B cell (primary cell): ENCODE measurements around the gene ASTN2. TPM values are rescaled to one million over a fixed set of nuclear protein-coding genes. Genes with fewer than 3 reads are reported as not detected.

Source experiments
- ATAC-seq: fragments of 200-7000 bp; cut with Tn5 transposase; one replicate; pipeline ENCODE4 v1.10.0; 2021; ENCODE audit warnings: low read depth, mild to moderate bottlenecking, moderate number of reproducible peaks, moderate library complexity
- CTCF ChIA-PET: fragments of 350-600 bp; sonication (Branson Sonifier 250); formaldehyde crosslinking; loops from one replicate; lab custom pipeline; 2021; ENCODE audit warnings: antibody characterized with exemption, inconsistent platforms; lab: Charles Lee
- POLR2A ChIA-PET: fragments of 350-600 bp; sonication (Branson Sonifier 250); formaldehyde crosslinking; loops from one replicate; lab custom pipeline; 2021; ENCODE audit warnings: antibody characterized with exemption; lab: Charles Lee
- DNase-seq: peaks from one replicate; pipeline ENCODE4 v3.0.0; 2013
- H2AFZ ChIP-seq: 2 replicates; pipeline ENCODE4 v1.6.1; 2012; ENCODE audit warnings: mild to moderate bottlenecking, low read depth, low read length; ENCODE audit not compliant: insufficient read depth, poor library complexity, severe bottlenecking
- H3K27ac ChIP-seq, 2 donors: 1 replicate in 1 of 2; 2 replicates in 1 of 2; pipeline ENCODE4 v1.5.1; 2012 to 2013; ENCODE audit warnings: low read length in 2 of 2, mild to moderate bottlenecking in 2 of 2, moderate library complexity in 1 of 2
- H3K27me3 ChIP-seq, 4 experiments: fragments of 200-600 bp in 1 of 4; sonication (generic) in 1 of 4; replicated peaks in 1 of 4; 1 replicate in 2 of 4; 2 replicates in 2 of 4; pipeline versions ENCODE4 v1.6.1 to v1.7.0; 2013 to 2016; ENCODE audit warnings: low read length in 3 of 4, mild to moderate bottlenecking in 2 of 4, mixed read lengths in 1 of 4, moderate library complexity in 1 of 4; ENCODE audit not compliant: insufficient read depth in 4 of 4, control insufficient read depth in 3 of 4; ENCODE audit errors: control extremely low read depth in 1 of 4
- H3K36me3 ChIP-seq, 2 experiments: replicated peaks in 1 of 2; 1 replicate in 1 of 2; 2 replicates in 1 of 2; pipeline versions ENCODE4 v1.6.1 to v1.7.1; 2013; ENCODE audit warnings: low read length in 1 of 2; ENCODE audit not compliant: insufficient read depth in 2 of 2, control insufficient read depth in 1 of 2; ENCODE audit errors: control extremely low read depth in 1 of 2, extremely low read depth in 1 of 2
- H3K4me1 ChIP-seq, 2 donors: fragments of 200-600 bp in 1 of 2; sonication (generic) in 1 of 2; 1 replicate in 1 of 2; 2 replicates in 1 of 2; pipeline versions ENCODE4 v1.5.1 to v1.6.1; 2013 to 2017; ENCODE audit warnings: low read length in 2 of 2; ENCODE audit not compliant: control insufficient read depth in 2 of 2, insufficient read depth in 2 of 2
- H3K4me2 ChIP-seq: replicated peaks from 2 replicates; pipeline ENCODE3; 2012; ENCODE audit warnings: mild to moderate bottlenecking, low read depth, low read length; ENCODE audit not compliant: poor library complexity, severe bottlenecking
- H3K4me3 ChIP-seq, 5 experiments: fragments of 200-600 bp in 1 of 5; sonication (generic) in 1 of 5; 1 replicate in 3 of 5; 2 replicates in 2 of 5; pipeline versions ENCODE4 v1.5.1 to v1.7.0; 2011 to 2016; ENCODE audit warnings: low read length in 4 of 5, mild to moderate bottlenecking in 4 of 5, low read depth in 2 of 5, control low read depth in 1 of 5, moderate library complexity in 1 of 5; ENCODE audit not compliant: insufficient read depth in 1 of 5; ENCODE audit errors: control extremely low read depth in 1 of 5, extremely low read depth in 1 of 5
- H3K79me2 ChIP-seq: fragments of 200-600 bp; sonication (generic); one replicate; pipeline ENCODE4 v1.6.0; 2016; ENCODE audit warnings: low read length; ENCODE audit not compliant: control insufficient read depth, insufficient read depth
- H3K9ac ChIP-seq: fragments of 200-600 bp; sonication (generic); 2 replicates; pipeline ENCODE4 v1.6.1; 2017; ENCODE audit warnings: mild to moderate bottlenecking, low read length, moderate library complexity
- H3K9me3 ChIP-seq, 3 donors: one replicate each; pipeline versions ENCODE4 v1.6.1 to v1.7.1; 2013; ENCODE audit warnings: low read length in 2 of 3; ENCODE audit not compliant: control insufficient read depth in 2 of 3, insufficient read depth in 1 of 3; ENCODE audit errors: control extremely low read depth in 1 of 3
- H4K20me1 ChIP-seq: 2 replicates; pipeline ENCODE4 v1.6.0; 2012; ENCODE audit warnings: mild to moderate bottlenecking, low read length; ENCODE audit not compliant: insufficient read depth, control insufficient read depth, poor library complexity, severe bottlenecking
- H3K27ac Mint-ChIP-seq: one replicate; pipeline ENCODE4 v1.8.0; 2021; ENCODE audit warnings: mixed read lengths
- H3K27me3 Mint-ChIP-seq: one replicate; pipeline ENCODE4 v1.8.0; 2021; ENCODE audit warnings: mixed read lengths
- H3K4me1 Mint-ChIP-seq: one replicate; pipeline ENCODE4 v1.8.0; 2021; ENCODE audit warnings: mixed read lengths
- H3K4me3 Mint-ChIP-seq: one replicate; pipeline ENCODE4 v1.8.0; 2021; ENCODE audit warnings: mixed read lengths
- H3K9me3 Mint-ChIP-seq: one replicate; pipeline ENCODE4 v1.8.0; 2022; ENCODE audit warnings: mixed read lengths; ENCODE audit not compliant: insufficient read depth
- CTCF ChIP-seq: fragments of 200-600 bp; IDR thresholded peaks from one replicate; pipeline ENCODE4 v1.8.0; 2022; ENCODE audit warnings: antibody characterized with exemption, mild to moderate bottlenecking
- EZH2 ChIP-seq: IDR thresholded peaks from 2 replicates; pipeline ENCODE4 v1.6.1; 2012; ENCODE audit warnings: borderline replicate concordance, low read depth, mild to moderate bottlenecking, moderate library complexity, low read length; ENCODE audit not compliant: insufficient read depth, poor library complexity, severe bottlenecking
- WGBS: methylation state at CpG from one replicate; pipeline ENCODE4 v1.1.5; 2013; ENCODE audit warnings: missing lambda C conversion rate; ENCODE audit not compliant: insufficient coverage; 5-methylcytosine and 5-hydroxymethylcytosine counted together
- intact Hi-C: fragments of 100-400 bp; cut with micrococcal nuclease; formaldehyde crosslinking; loops from one replicate; pipeline ENCODE4 v1.10.0; 2022
- polyA plus RNA-seq: library from polyadenylated mRNA; depleted of rRNA; stranded (reverse); fragments of >200 nt; gene quantifications from 2 replicates; pipeline ENCODE4 v1.2.3, GENCODE V29; 2012
- total RNA-seq, 2 donors: library from RNA; stranded (reverse); fragments of 120-200 nt in 1 of 2; gene quantifications; 1 replicate in 1 of 2; 2 replicates in 1 of 2; pipeline versions ENCODE4 v1.2.3 to v1.2.4, GENCODE V29; 2013 to 2022

ASTN2 gene
- total and polyA plus RNA-seq, 2 donors (not counting 1 experiment from before 2014, with no cell fraction given): 1.2 to 3.6 TPM

GRCh38 chr9:116608064-116608463, 806.8 kb downstream of the ASTN2 start:
- H3K4me1 ChIP-seq: no peaks in the 10 kb centered on the region
- CTCF ChIA-PET: no interaction called here
- 100% methylated on average over 1 of the region's 1 CpG for WGBS

GRCh38 chr9:116605904-116606341, 808.9 kb downstream of the ASTN2 start:
- Mint-ChIP-seq H3K4me1 (no peaks in the 10 kb centered on the region), H3K4me3 (no peak overlapping the region), H3K27ac (no peak overlapping the region), H3K27me3 (no peaks in the 10 kb centered on the region), H3K9me3 (no peaks in the 10 kb centered on the region)
- Histone ChIP-seq H3K27me3 (no peaks in the 10 kb centered on the region), H3K36me3 (no peaks in the 10 kb centered on the region), H3K27ac (no peak overlapping the region), H4K20me1 (no peaks in the 10 kb centered on the region), H3K79me2 (no peaks in the 10 kb centered on the region), H3K4me2 (no peak overlapping the region), H3K9ac (no peak overlapping the region), H3K4me3 (no peak overlapping the region), H2AFZ (no peak overlapping the region), H3K9me3 (peaks cover 0 to 3% (median 0%) of the 10 kb centered on the region in 3 donors), H3K4me1 (no peaks in the 10 kb centered on the region)
- ChIA-PET POLR2A (no interaction called here), CTCF (no interaction called here)
- intact Hi-C loops: no loop called here
- TF ChIP-seq CTCF (no peak), EZH2 (no peak)
- WGBS: 96% methylated on average over 6 of the region's 10 CpGs
- DNase-seq (no peak), ATAC-seq (no peak)

More at GRCh38 chr9:116608064-116608463, 806.8 kb downstream of the ASTN2 start:
- TF ChIP-seq CTCF: no peak
- no peak for TF ChIP-seq EZH2
- no peak for ATAC-seq
- peaks cover 0 to 3% (median 0%) of the 10 kb centered on the region in 3 donors for H3K9me3 ChIP-seq
- H3K4me2 ChIP-seq: no peak overlapping the region
- no peak overlapping the region for H3K27ac ChIP-seq
- no peaks in the 10 kb centered on the region for H3K9me3 Mint-ChIP-seq
- H3K9ac ChIP-seq: no peak overlapping the region
- no peak overlapping the region for H3K4me3 Mint-ChIP-seq
- H3K27ac Mint-ChIP-seq: no peak overlapping the region
- no peaks in the 10 kb centered on the region for H3K36me3 ChIP-seq
- H4K20me1 ChIP-seq: no peaks in the 10 kb centered on the region
- DNase-seq: no peak
- no peak overlapping the region for H3K4me3 ChIP-seq
- POLR2A ChIA-PET: no interaction called here
- H3K27me3 Mint-ChIP-seq: no peaks in the 10 kb centered on the region
- no peaks in the 10 kb centered on the region for H3K79me2 ChIP-seq
- intact Hi-C loops: no loop called here
- no peaks in the 10 kb centered on the region for H3K4me1 Mint-ChIP-seq
- H2AFZ ChIP-seq: no peak overlapping the region
- H3K27me3 ChIP-seq: no peaks in the 10 kb centered on the region
